Epithelial cell of esophagus (primary cell): ENCODE measurements around the gene SNRPA1.

ENCODE experiments used
- DNase-seq: peaks from one replicate; pipeline ENCODE4 v3.0.0; 2010; ENCODE audit warnings: low read depth
- H3K4me3 ChIP-seq: 2 replicates; pipeline ENCODE4 v1.5.1; 2011; ENCODE audit warnings: mild to moderate bottlenecking, low read length, control low read depth
- CTCF ChIP-seq: IDR thresholded peaks from 2 replicates; pipeline ENCODE4 v1.5.1; 2011; ENCODE audit warnings: low read depth, mild to moderate bottlenecking, low read length, control low read depth, inconsistent platforms; ENCODE audit not compliant: insufficient read depth; ENCODE audit errors: missing control alignments

SNRPA1 gene

GRCh38 chr15:101318147-101318819, 23.2 kb upstream of the SNRPA1 start:
- no peak overlapping the region for H3K4me3 ChIP-seq
- peak; percentile 89 for DNase-seq
- no peak for TF ChIP-seq CTCF

GRCh38 chr15:101317336-101317872, 22.4 kb upstream of the SNRPA1 start:
- H3K4me3 ChIP-seq, result no peak overlapping the region
- TF ChIP-seq CTCF, result no peak

GRCh38 chr15:101316529-101316928, 21.5 kb upstream of the SNRPA1 start:
- H3K4me3 ChIP-seq, result no peak overlapping the region
- TF ChIP-seq CTCF, result no peak

More at GRCh38 chr15:101317336-101317872, 22.4 kb upstream of the SNRPA1 start:
- no peak for DNase-seq

GRCh38 chr15:101315736-101316135, 20.7 kb upstream of the SNRPA1 start:
- no peak for TF ChIP-seq CTCF
- DNase-seq, result no peak
- H3K4me3 ChIP-seq, result no peak overlapping the region

More at GRCh38 chr15:101316529-101316928, 21.5 kb upstream of the SNRPA1 start:
- DNase-seq, result no peak

- no peak for DNase-seq
- TF ChIP-seq CTCF, result no peak
- no peak overlapping the region for H3K4me3 ChIP-seq
Observed at GRCh38 chr15:101314336-101315125, 19.5 kb upstream of the SNRPA1 start.

GRCh38 chr15:101313041-101313761, 18.2 kb upstream of the SNRPA1 start:
- no peak for DNase-seq
- TF ChIP-seq CTCF, result no peak
- H3K4me3 ChIP-seq, result no peak overlapping the region
